Activated naive CD4-positive, alpha-beta T cell (primary cell): ENCODE measurements around the gene FOXP1.

Experiments used
- DNase-seq, 4 experiments: peaks; one replicate each; lab custom pipeline; 2025; lab: John Stamatoyannopoulos, UW

The FOXP1 gene

DNA sequence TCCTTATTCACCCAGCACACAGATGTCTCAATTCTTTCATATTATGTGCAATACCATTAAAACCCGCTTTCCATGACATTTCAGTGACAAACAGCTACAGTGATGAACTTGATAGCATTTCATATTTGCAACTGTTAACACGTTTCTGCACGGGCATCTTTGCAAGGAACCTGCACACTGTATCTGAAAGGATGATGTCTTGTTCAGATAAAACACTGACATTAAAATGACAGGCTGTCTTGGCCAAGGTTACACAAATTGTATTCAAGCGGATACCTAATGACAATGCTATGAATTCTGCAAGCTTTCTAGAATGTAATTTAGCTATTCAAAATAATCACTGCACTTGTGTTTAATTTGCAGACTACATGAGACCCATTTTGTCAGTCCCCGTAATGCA, 529.2 kb downstream of the FOXP1 start:
- DNase-seq: no peak

DNA sequence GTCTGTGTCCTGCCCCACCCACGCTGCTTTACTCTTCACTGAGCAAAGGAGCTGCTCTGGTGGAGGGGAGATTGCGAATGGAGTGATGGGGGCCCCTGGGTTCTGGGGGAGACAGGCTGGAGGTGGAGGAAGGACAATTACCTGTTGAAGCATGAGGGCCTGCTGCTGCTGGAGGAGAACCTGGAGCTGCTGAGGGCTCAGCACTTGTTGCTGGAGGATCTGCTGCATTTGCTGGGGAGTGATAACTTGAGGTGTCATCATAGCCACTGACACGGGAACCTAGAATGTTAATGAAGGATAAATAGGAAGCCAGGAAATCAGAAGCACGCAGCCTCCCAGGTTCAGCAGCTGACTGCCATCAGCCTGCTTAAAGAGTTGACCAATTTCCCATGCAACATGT, 530.0 kb downstream of the FOXP1 start:
- no peak for DNase-seq

- DNase-seq: no peak
Measured at GRCh38 chr3:71052716-71053115, 530.8 kb downstream of the FOXP1 start.

DNA sequence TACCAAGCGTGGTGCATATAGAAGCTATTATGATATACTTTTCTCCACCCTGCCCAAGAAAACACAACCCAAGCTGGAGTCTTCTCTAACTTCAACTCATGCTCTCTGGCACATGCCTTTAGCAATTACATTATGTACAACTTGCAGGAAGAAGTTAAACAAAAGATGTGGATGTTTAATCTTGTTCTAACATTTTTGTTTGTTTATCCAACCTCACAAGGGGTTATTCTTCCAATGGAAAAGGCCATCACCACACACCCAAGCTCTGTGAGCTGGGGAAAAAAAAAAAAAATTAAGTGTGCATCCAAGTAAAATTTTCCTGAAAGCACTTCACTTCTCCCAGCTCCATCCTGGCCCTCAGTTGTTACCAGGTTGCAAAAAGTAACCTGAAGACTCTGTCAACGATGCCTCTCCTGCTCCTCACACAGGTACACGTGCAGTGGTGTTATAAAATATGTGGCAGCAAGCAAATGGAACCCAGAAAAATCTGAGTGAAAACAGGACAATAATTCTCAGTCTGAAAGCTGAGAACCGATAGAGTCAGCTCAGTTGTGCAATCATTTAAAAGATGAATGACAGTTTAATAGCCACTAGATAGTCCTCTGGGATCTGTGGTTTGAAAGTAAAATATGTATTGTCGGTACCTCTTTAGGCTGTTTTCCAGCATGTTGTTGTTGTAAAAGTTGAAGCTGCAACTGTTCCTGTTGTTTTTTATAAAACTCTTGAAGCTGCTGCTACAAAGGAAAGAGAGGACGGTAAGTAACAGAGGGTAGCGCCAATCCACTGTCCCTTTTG, 531.4 kb downstream of the FOXP1 start:
- DNase-seq: no peak

GRCh38 chr3:71051259-71051595, 532.3 kb downstream of the FOXP1 start:
- DNase-seq: no peak

DNA sequence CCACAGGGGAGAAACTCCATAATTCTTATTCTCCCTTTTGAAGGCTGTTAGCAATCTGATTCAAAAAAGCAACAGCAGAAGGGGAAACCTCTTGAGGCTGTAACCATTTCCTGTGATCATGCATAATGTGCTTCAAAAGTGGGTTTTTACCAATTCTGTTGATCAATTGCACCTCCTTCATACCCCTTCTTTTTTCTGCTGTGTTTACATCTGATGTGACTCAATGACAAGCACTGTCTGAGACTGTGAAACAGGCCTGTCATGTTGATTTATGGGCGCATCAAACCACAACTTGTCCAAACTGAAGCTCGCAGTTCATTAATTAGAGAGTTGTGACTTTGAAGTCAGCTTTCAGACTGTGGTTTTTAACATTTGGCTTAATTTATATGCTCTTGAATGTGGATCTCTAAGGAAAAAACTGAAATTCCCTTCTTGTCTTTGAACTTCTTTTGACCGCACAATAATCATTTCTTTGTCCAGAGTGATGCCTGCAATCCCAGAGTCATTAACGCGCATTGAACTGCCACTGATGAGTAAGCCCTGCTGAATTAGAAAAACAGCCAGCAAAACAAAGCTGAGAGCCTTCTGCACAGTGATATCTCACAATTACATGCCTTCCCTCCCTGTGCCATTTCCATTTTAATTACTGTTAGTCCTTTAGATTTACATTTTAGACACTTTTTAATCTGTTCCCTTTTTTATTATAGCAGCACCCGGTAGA, 532.8 kb downstream of the FOXP1 start:
- DNase-seq: no peak

GRCh38 chr3:71050166-71050537, 533.4 kb downstream of the FOXP1 start:
- DNase-seq: no peak

DNA sequence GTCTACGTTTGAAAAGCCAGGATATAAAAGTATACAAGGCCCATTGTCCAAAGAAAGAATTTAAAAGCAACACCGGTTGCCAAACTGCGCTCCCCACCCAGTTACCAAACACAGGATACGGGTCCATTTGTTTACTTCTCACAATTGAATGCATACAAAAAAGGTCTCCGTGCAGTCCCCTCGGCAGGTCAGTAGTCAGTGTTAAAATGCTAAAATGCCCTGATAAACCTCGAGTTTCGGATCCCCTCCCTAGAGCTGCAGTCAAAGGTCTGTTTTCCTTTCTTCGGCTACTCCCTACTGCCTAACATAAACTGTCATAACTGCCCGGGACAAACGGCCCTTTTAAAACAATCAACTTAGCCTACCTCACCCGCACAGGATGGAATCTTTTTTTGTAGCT, 534.6 kb downstream of the FOXP1 start:
- DNase-seq: no peak

DNA sequence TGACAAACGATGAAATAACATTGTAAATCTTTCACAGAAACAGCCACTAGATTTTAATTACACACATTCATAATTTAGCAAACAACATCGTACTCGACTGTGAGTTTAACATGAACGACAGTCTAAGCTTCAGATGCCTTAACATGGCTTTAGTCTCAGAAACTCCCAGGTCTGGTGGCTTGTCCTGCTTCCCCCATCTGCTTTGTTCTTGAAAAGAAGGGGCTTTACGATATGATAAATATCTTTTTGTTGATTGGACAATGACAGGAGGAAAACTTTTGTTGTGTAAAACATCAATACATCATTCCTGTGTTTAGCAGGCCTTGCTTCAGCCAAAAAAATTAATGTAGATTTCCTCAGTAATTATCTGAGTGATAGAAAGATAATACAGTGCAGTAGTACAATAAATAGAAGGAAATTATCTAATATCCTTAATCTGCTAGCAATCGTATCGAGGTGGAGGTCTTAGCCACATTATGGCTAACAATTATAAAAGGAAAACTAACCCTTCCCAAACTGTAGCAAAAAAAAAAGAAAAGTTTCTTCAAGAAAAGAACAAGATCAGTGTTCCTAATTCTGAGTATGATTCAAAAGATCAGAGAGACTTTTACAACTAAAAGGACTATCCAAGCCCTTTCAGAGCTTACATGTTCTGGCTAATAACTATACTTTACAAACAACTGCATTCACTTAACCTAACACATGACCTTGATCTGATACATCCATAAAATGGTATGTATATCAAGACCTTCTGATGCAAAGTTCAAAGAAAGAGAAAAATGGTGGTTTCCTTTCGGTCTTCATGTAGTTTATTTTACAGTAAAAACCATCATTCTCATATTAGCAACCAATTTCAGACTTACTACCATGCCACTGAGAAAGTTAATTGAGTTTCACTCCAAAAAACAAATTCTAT, 535.7 kb downstream of the FOXP1 start:
- no peak for DNase-seq

DNA sequence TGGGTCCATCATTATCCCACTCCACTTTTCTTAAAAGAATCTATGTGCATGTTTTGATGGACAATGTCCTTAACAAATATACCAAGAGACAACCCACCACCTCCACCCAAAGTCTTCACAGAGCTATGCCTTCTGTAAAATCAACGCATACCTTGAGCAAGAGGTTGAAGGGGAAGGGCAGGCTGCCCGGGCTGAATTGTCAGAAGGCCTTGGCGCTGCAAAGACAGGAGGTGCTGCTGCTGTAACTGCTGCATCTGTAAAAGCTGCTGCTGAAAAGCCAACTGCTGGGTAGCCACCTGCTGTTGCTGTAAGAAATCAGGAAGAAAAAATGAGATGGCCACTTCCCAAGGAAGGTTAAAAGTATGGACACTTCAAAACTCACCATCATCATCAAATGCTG, 536.7 kb downstream of the FOXP1 start:
- no peak for DNase-seq

GRCh38 chr3:71045917-71046282, 537.6 kb downstream of the FOXP1 start:
- no peak for DNase-seq

DNA sequence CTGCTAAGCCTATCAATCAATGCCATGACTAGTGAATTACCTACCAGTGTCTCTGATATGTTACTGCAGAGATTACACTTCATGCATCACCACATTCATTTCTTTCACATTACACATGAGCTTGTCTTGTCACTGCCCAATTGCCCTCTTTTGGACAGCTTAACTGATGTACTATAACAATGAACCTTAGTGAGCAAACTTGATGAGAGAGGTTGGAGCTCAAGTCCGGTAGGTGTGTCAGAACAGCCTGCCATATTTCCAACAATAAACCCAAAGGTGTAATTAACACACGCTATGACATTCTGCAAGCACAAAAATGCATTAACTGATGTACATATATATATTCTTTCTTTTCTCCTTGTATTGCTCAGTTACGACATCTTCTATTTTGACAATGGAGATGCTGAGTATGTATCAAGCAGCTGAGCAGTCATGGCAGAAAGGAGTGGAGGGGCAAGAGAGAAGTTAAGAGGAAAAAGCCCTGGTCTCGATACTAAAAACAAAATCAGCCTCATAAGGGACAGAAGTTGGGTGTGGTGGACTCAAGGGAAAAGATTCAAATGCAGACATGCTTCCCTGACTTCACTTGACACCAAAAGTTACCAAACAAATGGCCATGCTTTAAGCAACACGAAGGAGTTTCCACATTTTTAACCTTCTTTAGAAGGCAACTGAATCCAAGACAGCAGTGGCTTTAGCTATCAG, 538.2 kb downstream of the FOXP1 start:
- no peak for DNase-seq

DNA sequence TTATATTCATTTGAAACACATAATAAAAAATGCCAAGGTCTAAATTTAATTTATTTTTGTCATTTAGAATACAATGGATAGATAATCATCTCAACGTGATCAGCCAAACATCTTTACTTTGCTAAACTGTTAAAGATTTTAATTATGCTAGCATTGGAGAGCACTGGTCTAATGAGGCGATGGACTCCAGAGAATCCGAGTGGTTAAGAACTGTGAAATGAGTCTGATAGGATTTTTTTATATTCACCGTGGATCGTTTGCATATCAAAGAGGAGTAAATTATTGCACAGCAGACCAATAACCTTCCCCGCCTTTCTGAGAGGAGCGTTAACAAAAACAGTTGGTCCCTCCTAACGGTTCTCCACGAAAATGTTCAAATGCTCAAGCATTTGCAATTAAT, 540.8 kb downstream of the FOXP1 start:
- no peak for DNase-seq

DNA sequence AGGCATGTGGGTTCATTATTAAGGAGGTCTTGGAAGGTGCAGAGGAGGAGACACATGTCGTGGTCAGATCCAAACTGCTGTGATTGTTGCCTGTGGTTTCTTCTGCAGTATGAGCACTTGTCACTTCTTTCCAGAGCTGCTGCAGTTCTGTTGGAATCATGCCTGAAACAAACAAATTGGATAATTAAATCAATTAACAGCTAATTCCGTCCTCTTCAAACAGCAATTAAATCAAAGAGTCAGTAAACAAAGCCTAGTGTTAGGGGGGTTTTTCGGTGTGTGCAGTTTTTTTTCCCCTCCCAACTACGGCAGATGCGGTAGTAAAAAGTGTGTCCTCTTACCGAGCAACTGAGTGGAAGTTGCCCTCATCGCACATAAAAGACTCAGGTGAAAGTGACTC, 542.2 kb downstream of the FOXP1 start:
- DNase-seq: no peak

- no peak for DNase-seq
Measured at GRCh38 chr3:71039332-71039731, 544.2 kb downstream of the FOXP1 start.

DNA sequence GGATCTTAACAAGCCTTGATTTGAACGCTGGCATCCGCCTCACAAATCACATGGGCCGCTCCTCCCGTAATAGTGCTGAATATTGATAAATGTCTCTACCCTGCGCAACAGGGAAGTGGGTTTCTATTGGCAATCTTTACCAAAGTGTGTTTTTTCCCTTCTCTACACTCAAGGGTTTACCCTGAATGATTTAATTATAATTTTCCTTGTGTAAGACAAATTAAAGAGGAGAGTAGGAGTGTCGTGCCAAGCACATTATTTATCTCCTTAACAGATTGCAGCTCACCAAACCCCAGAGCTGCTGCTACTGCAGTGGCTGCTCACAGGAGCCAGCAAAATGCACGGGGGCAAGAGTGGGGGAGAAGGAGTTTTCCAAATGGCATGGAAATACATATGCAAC, 545.8 kb downstream of the FOXP1 start:
- no peak for DNase-seq

DNA sequence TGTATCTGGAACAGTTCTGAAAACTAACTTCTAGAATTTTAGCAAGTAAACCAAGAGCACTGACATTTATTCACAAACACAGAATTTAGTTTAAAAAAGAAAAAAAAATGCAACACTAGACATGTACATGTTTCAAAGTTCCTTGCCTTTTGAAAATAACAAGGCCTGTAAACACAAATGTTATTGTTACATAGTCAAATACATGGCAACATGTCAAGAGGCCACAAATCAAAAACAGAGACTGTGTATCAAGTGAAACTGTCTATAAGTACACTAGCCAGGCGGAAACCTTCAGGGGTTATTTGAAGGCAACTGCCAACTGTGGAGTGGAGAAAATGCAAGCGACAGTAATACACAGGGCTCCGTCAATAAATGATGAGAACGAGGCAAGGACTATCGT, 547.6 kb downstream of the FOXP1 start:
- no peak for DNase-seq

DNA sequence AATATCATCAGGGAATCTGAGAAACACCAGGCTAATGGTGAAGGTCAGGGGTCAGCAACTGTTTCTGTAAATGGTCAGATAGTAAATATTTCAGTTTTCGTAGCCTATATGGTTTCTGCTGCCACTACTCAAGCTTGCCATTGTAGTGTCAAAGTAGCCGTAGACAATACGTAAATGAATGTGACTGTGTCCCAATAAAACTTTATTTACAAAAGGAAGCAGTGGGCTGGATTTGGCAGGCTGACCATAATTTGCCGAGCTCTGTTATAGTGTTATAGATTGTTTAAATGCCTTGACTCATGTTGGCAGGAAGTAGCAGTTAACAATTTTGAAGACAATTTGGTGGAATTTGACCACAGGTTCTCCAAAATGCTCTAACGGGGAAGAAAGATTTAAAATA, 548.2 kb downstream of the FOXP1 start:
- no peak for DNase-seq

DNA sequence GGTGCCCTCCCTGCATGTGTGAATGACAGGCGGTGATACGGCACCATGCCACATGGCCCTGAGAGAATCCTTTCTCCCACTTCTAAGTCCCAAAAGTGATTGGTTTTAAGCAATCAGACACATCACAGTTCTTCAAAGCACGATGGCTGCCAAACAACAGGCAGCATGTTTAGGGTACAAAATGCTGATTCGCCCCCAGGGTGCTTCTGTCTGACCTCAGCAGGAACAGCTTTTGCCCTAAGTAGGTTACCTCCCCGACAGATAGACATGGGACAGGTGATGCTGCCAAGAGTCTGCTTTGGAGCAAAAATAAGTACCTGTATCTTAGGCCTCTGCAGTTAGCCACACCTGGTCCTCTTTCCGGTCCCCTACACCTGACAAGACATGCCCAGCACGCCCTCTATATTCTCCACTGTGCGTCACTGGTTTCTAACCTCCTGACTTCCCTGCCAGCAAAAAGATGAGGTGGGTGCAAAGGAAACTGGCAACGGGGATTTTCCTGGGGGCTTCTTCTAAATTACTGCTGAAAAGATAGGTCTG, 549.8 kb downstream of the FOXP1 start:
- DNase-seq: no peak

GRCh38 chr3:71031914-71032521, 551.5 kb downstream of the FOXP1 start:
- no peak for DNase-seq

GRCh38 chr3:71031181-71031580, 552.3 kb downstream of the FOXP1 start:
- no peak for DNase-seq

- DNase-seq: no peak
Measured at GRCh38 chr3:71030748-71031147, 552.8 kb downstream of the FOXP1 start.
